CD1c-positive myeloid dendritic cell (primary cell): ENCODE data around the gene SLC12A1.
A peak's percentile ranks its signal among the peaks of the same experiment; 100 is the strongest.

ENCODE experiments used
- DNase-seq: peaks from one replicate; pipeline ENCODE4 v3.0.0-alpha.2; 2016; ENCODE audit errors: extremely low spot score

The SLC12A1 gene

GRCh38 chr15:48242535-48242934 lies 36.4 kb downstream of the SLC12A1 start:
- no peak for DNase-seq

- no peak for DNase-seq
Observed at GRCh38 chr15:48244921-48245320, 38.8 kb downstream of the SLC12A1 start.

- DNase-seq = no peak
Observed at GRCh38 chr15:48248414-48248813, 42.3 kb downstream of the SLC12A1 start.

GRCh38 chr15:48250640-48251076 lies 44.6 kb downstream of the SLC12A1 start:
- DNase-seq = peak; percentile 22

GRCh38 chr15:48253172-48253571 lies 47.1 kb downstream of the SLC12A1 start:
- DNase-seq = no peak

GRCh38 chr15:48265135-48265534 lies 59.0 kb downstream of the SLC12A1 start:
- no peak for DNase-seq

- DNase-seq = no peak
Observed at GRCh38 chr15:48266024-48266689, 60.1 kb downstream of the SLC12A1 start.

- DNase-seq = no peak
Observed at GRCh38 chr15:48267766-48268165, 61.7 kb downstream of the SLC12A1 start.

GRCh38 chr15:48273049-48273448 lies 66.9 kb downstream of the SLC12A1 start:
- no peak for DNase-seq

- DNase-seq = no peak
Observed at GRCh38 chr15:48278666-48279065, 72.6 kb downstream of the SLC12A1 start.

- no peak for DNase-seq
Observed at GRCh38 chr15:48279608-48280007, 73.5 kb downstream of the SLC12A1 start.

- DNase-seq = no peak
Observed at GRCh38 chr15:48281674-48282073, 75.6 kb downstream of the SLC12A1 start.

GRCh38 chr15:48282216-48282615 lies 76.1 kb downstream of the SLC12A1 start:
- no peak for DNase-seq

GRCh38 chr15:48283396-48284145 lies 77.5 kb downstream of the SLC12A1 start:
- DNase-seq = no peak

GRCh38 chr15:48285329-48286214 lies 79.5 kb downstream of the SLC12A1 start:
- peak; percentile 74 for DNase-seq

- DNase-seq = no peak
Observed at GRCh38 chr15:48289628-48290027, 83.5 kb downstream of the SLC12A1 start.

- no peak for DNase-seq
Observed at GRCh38 chr15:48292458-48292857, 86.4 kb downstream of the SLC12A1 start.

GRCh38 chr15:48297668-48298067 lies 91.6 kb downstream of the SLC12A1 start:
- no peak for DNase-seq

GRCh38 chr15:48298914-48299313 lies 92.8 kb downstream of the SLC12A1 start:
- no peak for DNase-seq

- DNase-seq = no peak
Observed at GRCh38 chr15:48300038-48300437, 93.9 kb downstream of the SLC12A1 start.

- DNase-seq = no peak
Observed at GRCh38 chr15:48304398-48304797, 98.3 kb downstream of the SLC12A1 start.

GRCh38 chr15:48306639-48307038 lies 100.5 kb downstream of the SLC12A1 start:
- no peak for DNase-seq
